ENCODE results near the gene TGM1.

TGM1 gene

GRCh38 chr14:24282736-24283135 lies 19.8 kb upstream of the TGM1 start:
- no peak overlapping the region for H3K4me2 ChIP-seq (ENCODE audit: low read length)
- H3K27ac ChIP-seq (ENCODE audit: low read depth, low read length), result no peak overlapping the region
- no peak overlapping the region for H3K9ac ChIP-seq (ENCODE audit: low read length)
- DNase-seq, result no peak
- no peaks in the 10 kb centered on the region for H3K79me1 ChIP-seq (ENCODE audit: low read length)
- H2BK5ac ChIP-seq (ENCODE audit: low read depth, low read length, poor library complexity), result no peak overlapping the region
- no peak overlapping the region for H4K91ac ChIP-seq (ENCODE audit: low read depth, low read length)
- H3K14ac ChIP-seq (ENCODE audit: low read length), result no peak overlapping the region
- no CpG with 5 or more reads among the region's 3 CpGs for WGBS (ENCODE audit: extremely low coverage, insufficient coverage, insufficient read length)
- no peaks in the 10 kb centered on the region for H3K36me3 ChIP-seq (ENCODE audit: control insufficient read depth in 1 of 2, insufficient read depth in 2 of 2, low read length in 2 of 2)
- H2BK120ac ChIP-seq (ENCODE audit: insufficient read depth, low read length, poor library complexity), result no peak overlapping the region
- H3K4me3 ChIP-seq (ENCODE audit: low read depth, low read length), result no peak overlapping the region
- H3K79me2 ChIP-seq (ENCODE audit: control insufficient read depth, insufficient read depth, low read length, poor library complexity), result no peaks in the 10 kb centered on the region
- H2BK12ac ChIP-seq (ENCODE audit: low read length), result no peak overlapping the region
- H3K4me1 ChIP-seq (ENCODE audit: control insufficient read depth in 1 of 2, insufficient read depth in 2 of 2, low read length in 2 of 2), result peaks cover 4 to 9% of the 10 kb centered on the region in 2 experiments
- no peaks in the 10 kb centered on the region for H3K9me3 ChIP-seq (ENCODE audit: insufficient read depth, low read depth, low read length)
- H3K27me3 ChIP-seq (ENCODE audit: insufficient read depth, low read length), result no peaks in the 10 kb centered on the region
- H3K18ac ChIP-seq (ENCODE audit: low read length), result no peak overlapping the region
- no peak overlapping the region for H3K4ac ChIP-seq (ENCODE audit: low read depth, low read length)
- no peak overlapping the region for H2AFZ ChIP-seq (ENCODE audit: insufficient read depth, low read length, poor library complexity)
- no peak overlapping the region for H2AK5ac ChIP-seq (ENCODE audit: low read length)
- H4K12ac ChIP-seq (ENCODE audit: low read depth, low read length), result no peak overlapping the region
- no peak overlapping the region for H4K8ac ChIP-seq (ENCODE audit: low read depth, low read length)
- H3K23ac ChIP-seq (ENCODE audit: low read length), result no peak overlapping the region

GRCh38 chr14:24281636-24282035 lies 18.7 kb upstream of the TGM1 start:
- Histone ChIP-seq H3K4me3 (ENCODE audit: low read depth, low read length) (no peak overlapping the region), H3K4me1 (ENCODE audit: control insufficient read depth in 1 of 2, insufficient read depth in 2 of 2, low read length in 2 of 2) (peaks cover 4 to 9% of the 10 kb centered on the region in 2 experiments), H4K91ac (ENCODE audit: low read depth, low read length) (no peak overlapping the region), H3K27me3 (ENCODE audit: insufficient read depth, low read length) (no peaks in the 10 kb centered on the region), H3K18ac (ENCODE audit: low read length) (no peak overlapping the region), H4K12ac (ENCODE audit: low read depth, low read length) (no peak overlapping the region), H3K4me2 (ENCODE audit: low read length) (no peak overlapping the region), H2AK5ac (ENCODE audit: low read length) (no peak overlapping the region), H3K9me3 (ENCODE audit: insufficient read depth, low read depth, low read length) (no peaks in the 10 kb centered on the region), H3K27ac (ENCODE audit: low read depth, low read length) (no peak overlapping the region), H4K8ac (ENCODE audit: low read depth, low read length) (no peak overlapping the region), H3K23ac (ENCODE audit: low read length) (no peak overlapping the region), H3K14ac (ENCODE audit: low read length) (no peak overlapping the region), H3K79me2 (ENCODE audit: control insufficient read depth, insufficient read depth, low read length, poor library complexity) (no peaks in the 10 kb centered on the region), H3K36me3 (ENCODE audit: control insufficient read depth in 1 of 2, insufficient read depth in 2 of 2, low read length in 2 of 2) (no peaks in the 10 kb centered on the region), H2BK5ac (ENCODE audit: low read depth, low read length, poor library complexity) (no peak overlapping the region), H3K9ac (ENCODE audit: low read length) (no peak overlapping the region), H2BK120ac (ENCODE audit: insufficient read depth, low read length, poor library complexity) (no peak overlapping the region), H2BK12ac (ENCODE audit: low read length) (no peak overlapping the region), H3K79me1 (ENCODE audit: low read length) (no peaks in the 10 kb centered on the region), H2AFZ (ENCODE audit: insufficient read depth, low read length, poor library complexity) (no peak overlapping the region), H3K4ac (ENCODE audit: low read depth, low read length) (no peak overlapping the region)
- WGBS (ENCODE audit: extremely low coverage, insufficient coverage, insufficient read length), result no CpG with 5 or more reads among the region's 7 CpGs
- DNase-seq, result no peak

DNA sequence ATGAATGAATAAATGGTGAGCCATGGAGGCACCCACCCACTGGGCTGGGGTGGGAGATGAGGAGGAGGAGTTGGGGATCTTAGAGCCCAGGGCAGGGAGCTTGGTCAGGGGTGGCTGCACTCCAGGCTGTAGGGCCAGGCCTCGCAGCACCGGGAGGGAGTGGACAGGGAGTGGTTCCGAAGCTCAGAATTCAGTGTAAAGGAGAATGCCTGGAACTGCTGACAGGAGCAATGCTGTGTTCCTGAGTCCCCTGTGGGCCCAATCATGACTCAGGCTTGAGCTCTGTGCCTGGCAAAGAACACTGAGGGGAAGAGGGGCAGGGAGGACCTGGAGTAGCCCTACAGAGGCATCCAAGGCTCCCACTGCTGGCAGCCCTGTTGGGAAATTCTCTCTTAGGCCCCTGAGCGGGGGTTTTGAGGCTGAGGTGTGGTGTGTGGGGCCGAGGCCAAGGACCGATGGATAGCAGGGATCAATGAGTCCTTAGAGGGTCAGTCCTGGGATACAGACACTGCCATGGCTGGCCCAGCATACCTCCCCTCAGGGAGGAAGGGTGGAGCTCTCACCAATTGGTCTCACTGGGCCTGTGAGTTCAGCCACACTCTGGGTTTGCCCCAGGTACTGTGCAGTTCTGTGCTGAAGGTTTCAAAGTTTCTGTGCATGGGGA lies 18.0 kb upstream of the TGM1 start:
- H2BK12ac ChIP-seq (ENCODE audit: low read length), result no peak overlapping the region
- no peak overlapping the region for H2BK5ac ChIP-seq (ENCODE audit: low read depth, low read length, poor library complexity)
- H4K91ac ChIP-seq (ENCODE audit: low read depth, low read length), result no peak overlapping the region
- H3K14ac ChIP-seq (ENCODE audit: low read length), result no peak overlapping the region
- no peak overlapping the region for H3K9ac ChIP-seq (ENCODE audit: low read length)
- no peaks in the 10 kb centered on the region for H3K27me3 ChIP-seq (ENCODE audit: insufficient read depth, low read length)
- no peak overlapping the region for H3K23ac ChIP-seq (ENCODE audit: low read length)
- no peaks in the 10 kb centered on the region for H3K79me1 ChIP-seq (ENCODE audit: low read length)
- peaks cover 4 to 9% of the 10 kb centered on the region in 2 experiments for H3K4me1 ChIP-seq (ENCODE audit: control insufficient read depth in 1 of 2, insufficient read depth in 2 of 2, low read length in 2 of 2)
- H2AFZ ChIP-seq (ENCODE audit: insufficient read depth, low read length, poor library complexity), result no peak overlapping the region
- no peak overlapping the region for H4K12ac ChIP-seq (ENCODE audit: low read depth, low read length)
- WGBS (ENCODE audit: extremely low coverage, insufficient coverage, insufficient read length), result no CpG with 5 or more reads among the region's 6 CpGs
- H3K36me3 ChIP-seq (ENCODE audit: control insufficient read depth in 1 of 2, insufficient read depth in 2 of 2, low read length in 2 of 2), result no peaks in the 10 kb centered on the region
- no peak overlapping the region for H3K27ac ChIP-seq (ENCODE audit: low read depth, low read length)
- DNase-seq, result no peak
- H3K4ac ChIP-seq (ENCODE audit: low read depth, low read length), result no peak overlapping the region
- no peaks in the 10 kb centered on the region for H3K9me3 ChIP-seq (ENCODE audit: insufficient read depth, low read depth, low read length)
- no peak overlapping the region for H3K18ac ChIP-seq (ENCODE audit: low read length)
- H3K79me2 ChIP-seq (ENCODE audit: control insufficient read depth, insufficient read depth, low read length, poor library complexity), result no peaks in the 10 kb centered on the region
- H3K4me3 ChIP-seq (ENCODE audit: low read depth, low read length), result no peak overlapping the region
- no peak overlapping the region for H4K8ac ChIP-seq (ENCODE audit: low read depth, low read length)
- H3K4me2 ChIP-seq (ENCODE audit: low read length), result no peak overlapping the region
- no peak overlapping the region for H2BK120ac ChIP-seq (ENCODE audit: insufficient read depth, low read length, poor library complexity)
- H2AK5ac ChIP-seq (ENCODE audit: low read length), result no peak overlapping the region

GRCh38 chr14:24279301-24280186 lies 16.6 kb upstream of the TGM1 start:
- H3K79me1 ChIP-seq (ENCODE audit: low read length), result no peaks in the 10 kb centered on the region
- H2BK12ac ChIP-seq (ENCODE audit: low read length), result no peak overlapping the region
- no peaks in the 10 kb centered on the region for H3K9me3 ChIP-seq (ENCODE audit: insufficient read depth, low read depth, low read length)
- H3K4me1 ChIP-seq (ENCODE audit: control insufficient read depth in 1 of 2, insufficient read depth in 2 of 2, low read length in 2 of 2), result peaks cover 4 to 5% of the 10 kb centered on the region in 2 experiments
- no peak overlapping the region for H2AK5ac ChIP-seq (ENCODE audit: low read length)
- no peaks in the 10 kb centered on the region for H3K79me2 ChIP-seq (ENCODE audit: control insufficient read depth, insufficient read depth, low read length, poor library complexity)
- no peak overlapping the region for H2BK5ac ChIP-seq (ENCODE audit: low read depth, low read length, poor library complexity)
- H3K27ac ChIP-seq (ENCODE audit: low read depth, low read length), result no peak overlapping the region
- no peak overlapping the region for H3K14ac ChIP-seq (ENCODE audit: low read length)
- no peak overlapping the region for H3K4me3 ChIP-seq (ENCODE audit: low read depth, low read length)
- DNase-seq, result peak in 1 of 2 donors; percentile 16
- H3K9ac ChIP-seq (ENCODE audit: low read length), result no peak overlapping the region
- H2BK120ac ChIP-seq (ENCODE audit: insufficient read depth, low read length, poor library complexity), result no peak overlapping the region
- no peak overlapping the region for H2AFZ ChIP-seq (ENCODE audit: insufficient read depth, low read length, poor library complexity)
- H3K27me3 ChIP-seq (ENCODE audit: insufficient read depth, low read length), result no peaks in the 10 kb centered on the region
- no peak overlapping the region for H4K91ac ChIP-seq (ENCODE audit: low read depth, low read length)
- no peak overlapping the region for H3K4me2 ChIP-seq (ENCODE audit: low read length)
- no peak overlapping the region for H3K23ac ChIP-seq (ENCODE audit: low read length)
- no peak overlapping the region for H4K8ac ChIP-seq (ENCODE audit: low read depth, low read length)
- H3K18ac ChIP-seq (ENCODE audit: low read length), result no peak overlapping the region
- no peak overlapping the region for H3K4ac ChIP-seq (ENCODE audit: low read depth, low read length)
- H4K12ac ChIP-seq (ENCODE audit: low read depth, low read length), result no peak overlapping the region
- H3K36me3 ChIP-seq (ENCODE audit: control insufficient read depth in 1 of 2, insufficient read depth in 2 of 2, low read length in 2 of 2), result no peaks in the 10 kb centered on the region
- no CpG with 5 or more reads among the region's 11 CpGs for WGBS (ENCODE audit: extremely low coverage, insufficient coverage, insufficient read length)

Data from trophoblast cell (in vitro differentiated cells and primary cell).